Naive thymus-derived CD4-positive, alpha-beta T cell (primary cell): ENCODE measurements around the gene OR2L8. TPM values are rescaled to one million over a fixed set of nuclear protein-coding genes. Genes with fewer than 3 reads are reported as not detected.
"Not testable (repeated sequence)": the region's sequence is repeated elsewhere in the genome, so short reads cannot be mapped to it uniquely, and the experiment has no call there.

ENCODE experiments used
- ATAC-seq: fragments of 150-1000 bp; cut with Tn5 transposase; 2 replicates; pipeline ENCODE4 v1.10.0; 2021; ENCODE audit warnings: mild to moderate bottlenecking, moderate library complexity
- CTCF ChIA-PET: fragments of 350-600 bp; sonication (Branson Sonifier 250); formaldehyde crosslinking; loops from one replicate; lab custom pipeline; 2021; ENCODE audit warnings: antibody characterized with exemption; lab: Charles Lee
- POLR2A ChIA-PET: fragments of 350-600 bp; sonication (Branson Sonifier 250); formaldehyde crosslinking; loops from one replicate; lab custom pipeline; 2021; ENCODE audit warnings: antibody characterized with exemption, inconsistent platforms; lab: Charles Lee
- DNase-seq, 9 donors: peaks; one replicate each; pipeline versions ENCODE4 v3.0.0 to v3.0.0-alpha.2; 2020 to 2022; ENCODE audit warnings: mixed read lengths in 1 of 9
- H3K27ac ChIP-seq: one replicate; pipeline ENCODE4 v1.7.0; 2013; ENCODE audit warnings: mild to moderate bottlenecking, low read depth, low read length, moderate library complexity
- H3K27me3 ChIP-seq, 2 donors: one replicate each; pipeline ENCODE4 v1.7.0; 2013; ENCODE audit warnings: low read length in 2 of 2, mild to moderate bottlenecking in 2 of 2, moderate library complexity in 2 of 2; ENCODE audit not compliant: control insufficient read depth in 2 of 2, insufficient read depth in 2 of 2
- H3K36me3 ChIP-seq, 3 experiments: 1 replicate in 2 of 3; 2 replicates in 1 of 3; pipeline ENCODE4 v1.7.0; 2013; ENCODE audit warnings: low read length in 3 of 3, mild to moderate bottlenecking in 3 of 3, moderate library complexity in 1 of 3; ENCODE audit not compliant: insufficient read depth in 3 of 3, control insufficient read depth in 2 of 3
- H3K4me1 ChIP-seq, 2 donors: one replicate each; pipeline ENCODE4 v1.7.0; 2013; ENCODE audit warnings: low read length in 2 of 2, mild to moderate bottlenecking in 2 of 2, moderate library complexity in 1 of 2; ENCODE audit not compliant: control insufficient read depth in 2 of 2, insufficient read depth in 2 of 2
- H3K4me3 ChIP-seq: 2 replicates; pipeline ENCODE4 v1.7.0; 2013; ENCODE audit warnings: mild to moderate bottlenecking, low read length
- H3K9me3 ChIP-seq, 3 experiments: 1 replicate in 2 of 3; 2 replicates in 1 of 3; pipeline ENCODE4 v1.7.0; 2013; ENCODE audit warnings: low read length in 3 of 3; ENCODE audit not compliant: control insufficient read depth in 2 of 3
- H3K27ac Mint-ChIP-seq, 9 donors: one replicate each; pipeline ENCODE4 v1.8.0; 2020 to 2022; ENCODE audit warnings: mixed read lengths in 9 of 9, mild to moderate bottlenecking in 8 of 9, moderate library complexity in 5 of 9, inconsistent platforms in 2 of 9
- H3K27me3 Mint-ChIP-seq, 5 donors: one replicate each; pipeline ENCODE4 v1.8.0; 2021 to 2022; ENCODE audit warnings: mixed read lengths in 5 of 5, mild to moderate bottlenecking in 1 of 5
- H3K36me3 Mint-ChIP-seq, 5 donors: one replicate each; pipeline ENCODE4 v1.8.0; 2020 to 2022; ENCODE audit warnings: mixed read lengths in 5 of 5, mild to moderate bottlenecking in 3 of 5, inconsistent platforms in 1 of 5
- H3K4me1 Mint-ChIP-seq, 7 donors: one replicate each; pipeline ENCODE4 v1.8.0; 2020 to 2022; ENCODE audit warnings: mixed read lengths in 7 of 7, mild to moderate bottlenecking in 3 of 7, inconsistent platforms in 1 of 7
- H3K4me3 Mint-ChIP-seq, 10 donors: one replicate each; pipeline ENCODE4 v1.8.0; 2020 to 2022; ENCODE audit warnings: mild to moderate bottlenecking in 10 of 10, mixed read lengths in 10 of 10, moderate library complexity in 6 of 10, inconsistent platforms in 2 of 10
- H3K9me3 Mint-ChIP-seq, 11 donors: one replicate each; pipeline ENCODE4 v1.8.0; 2020 to 2022; ENCODE audit warnings: mixed read lengths in 11 of 11, mild to moderate bottlenecking in 4 of 11, inconsistent platforms in 1 of 11, moderate library complexity in 1 of 11
- intact Hi-C, 2 donors: fragments of 100-400 bp; cut with micrococcal nuclease; formaldehyde crosslinking; loops; one replicate each; pipeline ENCODE4 v1.15.1; 2023
- polyA plus RNA-seq, 2 donors: library from polyadenylated mRNA; unstranded; fragments of 300-500 nt; fragmentation: Illumina TruSeq; gene quantifications; one replicate each; pipeline ENCODE4 v1.2.3, GENCODE V29; 2021
- total RNA-seq, 6 experiments: library from RNA in 5 of 6; stranded (reverse) in 5 of 6; gene quantifications; 1 replicate in 5 of 6; 2 replicates in 1 of 6; pipeline ENCODE4 v1.2.3 and lab custom pipeline; 2021 to 2026

Gene OR2L8
- total and polyA plus RNA-seq, 7 experiments from 2014 or later: 0.66 to 1.4 (median 0.94) TPM; not detected in 4

DNA sequence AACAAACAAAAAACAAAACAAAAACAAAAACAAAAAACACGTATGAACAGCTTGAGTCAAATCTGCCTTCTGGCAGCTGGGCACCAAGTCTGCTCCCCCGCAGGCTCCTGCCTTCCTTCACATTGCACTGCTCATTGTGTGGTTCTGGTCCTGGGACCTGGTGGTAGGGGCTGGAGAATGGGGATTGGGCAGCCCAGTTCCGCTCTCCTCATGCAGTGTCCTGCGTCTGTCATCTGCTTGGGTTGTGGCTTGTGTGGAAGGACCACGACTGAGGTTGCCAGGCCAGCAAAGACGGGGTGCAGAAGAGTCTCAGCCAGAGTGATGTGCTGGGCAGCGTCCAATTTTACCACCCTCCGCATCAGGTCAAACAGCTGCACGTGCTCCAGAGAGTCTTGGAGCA, 12.9 kb upstream of the OR2L8 start:
- no peak overlapping the region for H3K27ac Mint-ChIP-seq
- Histone ChIP-seq H3K27ac (no peak overlapping the region), H3K27me3 (no peaks in the 10 kb centered on the region), H3K4me1 (no peaks in the 10 kb centered on the region), H3K4me3 (no peak overlapping the region), H3K36me3 (no peaks in the 10 kb centered on the region), H3K9me3 (no peaks in the 10 kb centered on the region)
- H3K4me1 Mint-ChIP-seq: peaks cover 0 to 9% (median 0%) of the 10 kb centered on the region in 7 donors
- no peak for DNase-seq
- ChIA-PET CTCF (interaction anchor here (1.0 kb wide), 1 partner anchor 21 kb away, joined by 3 read pairs; no protein-coding TSS in a partner anchor), POLR2A (no interaction called here)
- peaks cover 0 to 12% (median 5%) of the 10 kb centered on the region in 5 donors for H3K27me3 Mint-ChIP-seq
- peak overlapping the region in 3 of 10 donors; percentile 5 to 38 (median 33) for H3K4me3 Mint-ChIP-seq
- no peak for ATAC-seq
- H3K36me3 Mint-ChIP-seq: no peaks in the 10 kb centered on the region
- intact Hi-C loops: loop anchor here (2.0 to 10.0 kb wide), 5 partner anchors 29 to 752 kb away; partner anchors contain the start of gene OR2T1 (in 1 of the 2)
- H3K9me3 Mint-ChIP-seq: peaks cover 0 to 14% (median 0%) of the 10 kb centered on the region in 11 donors

DNA sequence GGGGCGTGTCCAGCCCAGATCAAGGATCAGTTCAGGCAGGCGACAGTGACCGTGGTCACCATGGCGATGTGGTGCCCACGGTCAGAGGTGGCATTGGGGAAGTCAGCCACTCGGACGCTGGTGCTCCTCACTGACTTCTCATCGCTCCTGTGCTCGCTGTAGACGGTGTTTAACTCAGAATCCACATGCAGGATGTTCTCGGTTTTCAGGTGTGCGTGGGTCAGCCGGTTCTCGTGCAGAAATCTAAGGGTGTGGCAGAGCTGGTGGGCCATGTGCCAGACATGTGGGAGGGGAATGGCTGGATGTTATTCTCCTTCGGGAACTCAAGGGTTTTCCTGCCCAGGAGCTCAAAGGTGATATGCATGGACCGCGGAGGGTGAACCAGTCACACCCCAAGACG, 12.2 kb upstream of the OR2L8 start:
- no peaks in the 10 kb centered on the region for H3K36me3 Mint-ChIP-seq
- Histone ChIP-seq H3K4me1 (no peaks in the 10 kb centered on the region), H3K27ac (no peak overlapping the region), H3K4me3 (no peak overlapping the region), H3K9me3 (no peaks in the 10 kb centered on the region), H3K36me3 (no peaks in the 10 kb centered on the region), H3K27me3 (no peaks in the 10 kb centered on the region)
- H3K27ac Mint-ChIP-seq: peak overlapping the region in 1 of 9 donors; percentile 41
- POLR2A ChIA-PET: no interaction called here
- H3K4me1 Mint-ChIP-seq: peaks cover 0 to 15% (median 0%) of the 10 kb centered on the region in 7 donors
- CTCF ChIA-PET: interaction anchor here (1.0 kb wide), 1 partner anchor 22 kb away, joined by 3 read pairs; no protein-coding TSS in a partner anchor
- no peak for DNase-seq
- H3K4me3 Mint-ChIP-seq: peak overlapping the region in 3 of 10 donors; percentile 5 to 88 (median 43)
- peaks cover 0 to 6% (median 2%) of the 10 kb centered on the region in 5 donors for H3K27me3 Mint-ChIP-seq
- ATAC-seq: no peak
- H3K9me3 Mint-ChIP-seq: peaks cover 0 to 14% (median 0%) of the 10 kb centered on the region in 11 donors
- intact Hi-C loops: loop anchor here (2.0 to 10.0 kb wide), 5 partner anchors 30 to 751 kb away; partner anchors contain the start of gene OR2T1 (in 1 of the 2)

DNA sequence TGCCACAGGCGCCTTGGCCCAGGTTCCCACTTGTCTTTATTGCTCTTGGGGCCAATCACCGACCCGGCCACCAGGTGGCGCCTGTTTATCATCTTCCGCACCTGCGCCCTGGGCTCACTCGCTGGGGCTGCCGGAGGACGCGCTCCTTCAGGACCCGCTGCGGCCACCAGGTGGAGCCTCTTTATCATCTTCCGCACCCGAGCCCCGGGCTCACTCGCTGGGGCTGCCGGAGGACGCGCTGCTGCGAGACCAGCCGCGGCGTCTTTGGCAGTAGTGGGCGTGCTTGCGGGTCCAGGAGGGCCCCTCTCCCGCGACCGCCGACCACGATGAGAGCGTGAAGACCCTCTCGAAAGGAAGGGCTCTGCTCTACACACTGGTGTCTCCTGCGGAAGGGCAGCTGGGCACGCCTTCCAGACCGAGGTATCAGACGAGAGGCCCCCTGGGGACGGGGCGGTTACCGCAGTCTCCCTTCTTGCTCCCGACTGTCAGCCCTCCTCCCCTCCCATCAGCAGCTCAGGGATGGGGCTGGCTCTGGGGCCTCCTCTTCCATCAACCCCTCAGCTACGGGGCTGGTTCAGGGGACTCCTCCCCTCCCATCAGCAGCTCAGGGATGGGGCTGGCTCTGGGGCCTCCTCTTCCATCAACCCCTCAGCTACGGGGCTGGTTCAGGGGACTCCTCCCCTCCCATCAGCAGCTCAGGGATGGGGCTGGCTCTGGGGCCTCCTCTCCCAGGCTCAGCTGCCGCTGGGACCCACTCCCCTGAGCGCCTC, 11.5 kb upstream of the OR2L8 start:
- H3K36me3 Mint-ChIP-seq, H3K27me3 ChIP-seq, CTCF ChIA-PET, H3K4me1 ChIP-seq, H3K9me3 ChIP-seq, POLR2A ChIA-PET, H3K36me3 ChIP-seq, H3K27me3 Mint-ChIP-seq: not testable (repeated sequence)
- Mint-ChIP-seq H3K4me3 (peak overlapping the region; percentile 66 to 88 (median 82)), H3K4me1 (peaks cover 0 to 15% (median 0%) of the 10 kb centered on the region in 7 donors), H3K9me3 (peaks cover 0 to 14% (median 0%) of the 10 kb centered on the region in 11 donors), H3K27ac (peak overlapping the region in 8 of 9 donors; percentile 22 to 85 (median 60))
- DNase-seq (peak; percentile 78 to 92 (median 85)), ATAC-seq (peak; percentile 99)
- intact Hi-C loops: loop anchor here (1.0 to 10.0 kb wide), 6 partner anchors 30 to 870 kb away; partner anchors contain the start of gene OR2T1 (in 1 of the 2)
- Histone ChIP-seq H3K4me3 (peak overlapping the region; percentile 69), H3K27ac (peak overlapping the region; percentile 49)

DNA sequence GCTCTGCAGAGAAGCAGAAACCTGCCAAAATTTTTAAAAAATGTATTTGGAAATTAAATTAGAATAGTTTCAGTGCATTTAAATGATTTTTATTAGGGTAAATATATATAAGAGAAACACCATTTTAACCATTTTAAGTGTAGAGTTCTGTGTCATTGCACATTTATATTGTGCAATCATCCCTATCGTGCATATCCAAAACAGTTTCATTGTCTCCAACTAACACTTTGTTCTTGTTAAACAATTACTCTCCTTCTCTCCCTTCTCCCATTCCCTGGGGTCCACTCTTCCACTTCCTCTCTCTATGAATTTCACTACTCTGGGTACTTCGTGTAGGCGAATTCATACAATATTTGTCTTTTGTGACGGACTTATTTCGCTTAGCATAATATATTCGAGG, 6.0 kb upstream of the OR2L8 start:
- ChIA-PET POLR2A (no interaction called here), CTCF (no interaction called here)
- Histone ChIP-seq H3K36me3 (no peaks in the 10 kb centered on the region), H3K4me1 (no peaks in the 10 kb centered on the region), H3K27ac (no peak overlapping the region), H3K9me3 (no peaks in the 10 kb centered on the region), H3K27me3 (no peaks in the 10 kb centered on the region), H3K4me3 (no peak overlapping the region)
- Mint-ChIP-seq H3K4me3 (no peak overlapping the region), H3K27me3 (peaks cover 0 to 3% (median 0%) of the 10 kb centered on the region in 5 donors), H3K36me3 (peaks cover 0 to 9% (median 0%) of the 10 kb centered on the region in 5 donors), H3K4me1 (peaks cover 0 to 20% (median 0%) of the 10 kb centered on the region in 7 donors), H3K9me3 (peaks cover 0 to 11% (median 2%) of the 10 kb centered on the region in 11 donors), H3K27ac (no peak overlapping the region)
- DNase-seq (no peak), ATAC-seq (no peak)
- intact Hi-C loops: no loop called here

DNA sequence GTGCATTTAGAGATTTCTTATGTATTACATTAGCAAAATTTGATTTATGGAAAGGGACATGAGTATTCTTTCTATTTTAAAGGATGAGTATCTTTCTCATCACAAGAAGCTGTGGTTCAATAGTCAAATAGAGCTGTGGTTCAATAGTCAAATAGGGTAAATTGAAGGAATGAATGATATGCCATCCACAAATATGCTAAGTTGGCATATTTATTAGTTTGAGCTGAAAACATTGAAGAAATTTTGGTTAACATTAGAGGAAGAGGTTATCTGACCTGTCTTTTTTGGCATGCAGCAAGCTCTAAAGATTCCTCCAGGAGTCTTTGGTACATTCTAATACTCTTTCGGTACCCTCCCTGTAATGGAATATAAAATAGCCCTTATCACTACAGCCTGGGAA, 4.8 kb downstream of the OR2L8 start:
- peaks cover 0 to 44% (median 8%) of the 10 kb centered on the region in 5 donors for H3K36me3 Mint-ChIP-seq
- H3K27me3 Mint-ChIP-seq: peaks cover 0 to 3% (median 0%) of the 10 kb centered on the region in 5 donors
- Histone ChIP-seq H3K27ac (no peak overlapping the region), H3K27me3 (no peaks in the 10 kb centered on the region), H3K4me3 (no peak overlapping the region), H3K9me3 (no peaks in the 10 kb centered on the region), H3K4me1 (no peaks in the 10 kb centered on the region), H3K36me3 (no peaks in the 10 kb centered on the region)
- H3K4me1 Mint-ChIP-seq: no peaks in the 10 kb centered on the region
- ChIA-PET CTCF (no interaction called here), POLR2A (no interaction called here)
- intact Hi-C loops: no loop called here
- H3K27ac Mint-ChIP-seq: no peak overlapping the region
- H3K4me3 Mint-ChIP-seq: no peak overlapping the region
- ATAC-seq: no peak
- DNase-seq: no peak
- H3K9me3 Mint-ChIP-seq: peaks cover 0 to 26% (median 10%) of the 10 kb centered on the region in 11 donors

DNA sequence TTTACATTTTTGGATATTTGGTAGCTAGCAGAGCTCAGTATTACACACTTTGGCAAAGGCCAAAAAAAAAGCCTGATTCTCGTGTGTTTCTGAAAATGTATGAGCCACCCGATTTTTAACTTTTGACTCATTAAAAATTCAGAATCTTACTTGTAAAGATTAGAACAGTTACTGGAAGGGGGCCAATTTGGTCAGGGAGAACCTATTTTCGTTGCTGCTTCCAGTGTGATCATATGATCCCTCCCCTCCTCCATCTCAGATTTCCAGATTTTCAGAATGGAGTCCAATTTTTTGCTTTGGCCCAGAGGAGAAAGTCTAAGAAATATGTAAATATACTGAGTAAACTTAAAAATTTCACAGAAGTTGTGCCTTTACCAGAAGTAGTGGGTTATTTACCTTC, 13.1 kb downstream of the OR2L8 start:
- no peaks in the 10 kb centered on the region for H3K9me3 ChIP-seq
- ChIA-PET CTCF (no interaction called here), POLR2A (no interaction called here)
- peaks cover 6 to 22% (median 12%) of the 10 kb centered on the region in 11 donors for H3K9me3 Mint-ChIP-seq
- H3K27me3 ChIP-seq: no peaks in the 10 kb centered on the region
- no peak overlapping the region for H3K4me3 Mint-ChIP-seq
- H3K27ac Mint-ChIP-seq: no peak overlapping the region
- H3K4me1 ChIP-seq: no peaks in the 10 kb centered on the region
- peaks cover 0 to 36% (median 0%) of the 10 kb centered on the region in 7 donors for H3K4me1 Mint-ChIP-seq
- intact Hi-C loops: no loop called here
- H3K27me3 Mint-ChIP-seq: peaks cover 0 to 6% (median 0%) of the 10 kb centered on the region in 5 donors
- no peak overlapping the region for H3K27ac ChIP-seq
- no peaks in the 10 kb centered on the region for H3K36me3 ChIP-seq
- DNase-seq (no peak), ATAC-seq (no peak)
- no peak overlapping the region for H3K4me3 ChIP-seq
- peaks cover 0 to 21% (median 0%) of the 10 kb centered on the region in 5 donors for H3K36me3 Mint-ChIP-seq
